ENCODE results near the gene PPT2. TPM values are rescaled to one million over a fixed set of nuclear protein-coding genes. Genes with fewer than 3 reads are reported as not detected.
A peak's percentile ranks its signal among the peaks of the same experiment; 100 is the strongest.

PPT2 gene
- total and polyA plus RNA-seq, 2 of the 13 experiments (the other 11 are each of a cell fraction or from before 2014, with no cell fraction given) = 39.2 to 61.8 TPM

- in situ Hi-C loops (cut with HindIII; ENCODE audit: extremely low pct_ligation_motif_present, low pct_unique_long_range_greater_than_20kb) = no loop called here
- H3K27me3 ChIP-seq (ENCODE audit: control insufficient read depth in 1 of 2, insufficient read depth in 2 of 2, low read length in 2 of 2) = no peaks in the 10 kb centered on the region; a peak in 1 of 5 replicates
- H3K36me3 ChIP-seq (replicated peaks in 1 of 2; ENCODE audit: control insufficient read depth in 1 of 2, insufficient read depth in 2 of 2, low read length in 2 of 2) = peaks cover 2 to 29% of the 10 kb centered on the region in 2 experiments; a peak in 4 of 5 replicates
- H3K9ac ChIP-seq (ENCODE audit: insufficient read depth, low read depth, low read length) = peak overlapping the region; percentile 86
- peak overlapping the region; percentile 95 to 100 (median 99) for H3K4me3 ChIP-seq (replicated peaks in 1 of 3; ENCODE audit: insufficient read depth in 1 of 3, low read depth in 2 of 3, low read length in 3 of 3)
- 78% methylated on average over 8 of the region's 8 CpGs for WGBS (ENCODE audit: low lambda C conversion rate)
- FAIRE-seq (no peak), DNase-seq (ENCODE audit: low spot score) (no peak), ATAC-seq (no peak)
- H3K79me2 ChIP-seq (ENCODE audit: insufficient read depth, low read length) = peaks cover 25% of the 10 kb centered on the region
- H2AFZ ChIP-seq (ENCODE audit: low read length) = no peak overlapping the region
- peaks cover 33% of the 10 kb centered on the region for H3K4me1 ChIP-seq (ENCODE audit: insufficient read depth, low read length)
- intact Hi-C loops (cut with micrococcal nuclease; ENCODE audit: unreplicated experiment) = no loop called here
- H3K27ac ChIP-seq (ENCODE audit: extremely low read length, insufficient read depth, low read length) = no peak overlapping the region
- ChIA-PET CTCF (ENCODE audit: low intra/inter-chr PET ratio, low total read pairs) (no interaction called here), POLR2A (interaction anchor here (1.6 to 4.4 kb wide), 2 partner anchors 26 to 50 kb away, joined by 29 to 35 read pairs; partner anchors contain the start of genes AGPAT1 and PRRT1)
- no TSS peak for BruUV-seq (replicated peaks)
- TF ChIP-seq ZFP90 (CRISPR knock-in tag; IDR thresholded peaks at IDR 0.05; ENCODE audit: borderline replicate concordance) (0 out of 2 replicates have a peak, but pooled peaks have one; percentile 1), HHEX (CRISPR knock-in tag; IDR thresholded peaks at IDR 0.05) (no peak), PLRG1 (conservative IDR thresholded peaks at IDR 0.05) (no peak), SP4 (CRISPR knock-in tag; IDR thresholded peaks at IDR 0.05) (no peak), ZNF619 (CRISPR knock-in tag; IDR thresholded peaks at IDR 0.05) (no peak), PHF8 (CRISPR knock-in tag; IDR thresholded peaks at IDR 0.05) (peak; percentile 4; the same call in 1 of the 2 replicates), ZZZ3 (CRISPR knock-in tag; IDR thresholded peaks at IDR 0.05; ENCODE audit: borderline replicate concordance) (no peak), EEA1 (CRISPR knock-in tag; IDR thresholded peaks at IDR 0.05; ENCODE audit: borderline replicate concordance) (no peak), SSRP1 (CRISPR knock-in tag; IDR thresholded peaks at IDR 0.05) (no peak), ZNF577 (CRISPR knock-in tag; IDR thresholded peaks at IDR 0.05; ENCODE audit: borderline replicate concordance, low read depth) (no peak)
- TF ChIP-seq, protein P1, sequence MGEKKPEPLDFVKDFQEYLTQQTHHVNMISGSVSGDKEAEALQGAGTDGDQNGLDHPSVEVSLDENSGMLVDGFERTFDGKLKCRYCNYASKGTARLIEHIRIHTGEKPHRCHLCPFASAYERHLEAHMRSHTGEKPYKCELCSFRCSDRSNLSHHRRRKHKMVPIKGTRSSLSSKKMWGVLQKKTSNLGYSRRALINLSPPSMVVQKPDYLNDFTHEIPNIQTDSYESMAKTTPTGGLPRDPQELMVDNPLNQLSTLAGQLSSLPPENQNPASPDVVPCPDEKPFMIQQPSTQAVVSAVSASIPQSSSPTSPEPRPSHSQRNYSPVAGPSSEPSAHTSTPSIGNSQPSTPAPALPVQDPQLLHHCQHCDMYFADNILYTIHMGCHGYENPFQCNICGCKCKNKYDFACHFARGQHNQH (CRISPR knock-in tag; IDR thresholded peaks at IDR 0.05) = no peak
- TF ChIP-seq, protein P2, sequence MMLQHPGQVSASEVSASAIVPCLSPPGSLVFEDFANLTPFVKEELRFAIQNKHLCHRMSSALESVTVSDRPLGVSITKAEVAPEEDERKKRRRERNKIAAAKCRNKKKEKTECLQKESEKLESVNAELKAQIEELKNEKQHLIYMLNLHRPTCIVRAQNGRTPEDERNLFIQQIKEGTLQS (CRISPR knock-in tag; IDR thresholded peaks at IDR 0.05) = no peak
- peak overlapping the region; percentile 93 for H3K4me2 ChIP-seq (ENCODE audit: low read depth, low read length)
- H3K9me3 ChIP-seq (ENCODE audit: low read length) = no peaks in the 10 kb centered on the region
- H4K20me1 ChIP-seq (ENCODE audit: insufficient read depth, low read length) = no peaks in the 10 kb centered on the region
These were observed 27.1 kb upstream of the PPT2 start for GRCh38 chr6:32126880-32127279.
